Panc1 (cell line): ENCODE results near the gene FAM89A. TPM values are rescaled to one million over a fixed set of nuclear protein-coding genes. Genes with fewer than 3 reads are reported as not detected.
"Not testable (repeated sequence)": the region's sequence is repeated elsewhere in the genome, so short reads cannot be mapped to it uniquely, and the experiment has no call there.

ENCODE experiments used
- ATAC-seq: fragments of 200-7000 bp; cut with Tn5 transposase; 2 replicates; pipeline ENCODE4 v1.9.1; 2020; ENCODE audit warnings: mild to moderate bottlenecking, moderate library complexity
- BruUV-seq: library from RNA; stranded (reverse); fragments of 400-500 nt; replicated peaks from 2 replicates; lab custom pipeline; 2021; lab: Mats Ljungman, UMichigan
- CTCF ChIA-PET: fragments of 300-600 bp; sonication (Branson Sonifier 250); formaldehyde crosslinking; loops from one replicate; lab custom pipeline; 2022; ENCODE audit warnings: antibody characterized with exemption; lab: Charles Lee
- POLR2A ChIA-PET: fragments of 300-600 bp; sonication (Branson Sonifier 250); formaldehyde crosslinking; loops from one replicate; lab custom pipeline; 2022; ENCODE audit warnings: antibody characterized with exemption; lab: Charles Lee
- DNase-seq: peaks from one replicate; pipeline ENCODE4 v3.0.0-alpha.2; 2010; ENCODE audit warnings: low read depth, low spot score
- H3K27ac ChIP-seq: 2 replicates; pipeline ENCODE4 v1.5.1; 2011; ENCODE audit warnings: mild to moderate bottlenecking, low read length, inconsistent platforms
- H3K27me3 ChIP-seq: fragments of 200-500 bp; sonication (Bioruptor generic); 2 replicates; pipeline ENCODE4 v1.6.0; 2014; ENCODE audit warnings: low read length, inconsistent platforms; ENCODE audit not compliant: control insufficient read depth, insufficient read depth
- H3K36me3 ChIP-seq: fragments of 200-500 bp; sonication (Bioruptor generic); 2 replicates; pipeline ENCODE4 v1.5.1; 2014; ENCODE audit warnings: inconsistent platforms, mild to moderate bottlenecking, low read length, moderate library complexity; ENCODE audit not compliant: control insufficient read depth, insufficient read depth
- H3K4me1 ChIP-seq: 2 replicates; pipeline ENCODE4 v1.5.1; 2011; ENCODE audit warnings: inconsistent platforms, mild to moderate bottlenecking, low read length, moderate library complexity; ENCODE audit not compliant: control insufficient read depth, insufficient read depth
- H3K4me3 ChIP-seq, 2 experiments: 2 replicates each; pipeline ENCODE4 v1.5.1; 2011 to 2012; ENCODE audit warnings: low read depth in 2 of 2, low read length in 2 of 2, mild to moderate bottlenecking in 2 of 2, inconsistent platforms in 1 of 2, moderate library complexity in 1 of 2
- H3K9me3 ChIP-seq: fragments of 200-500 bp; sonication (Bioruptor generic); 2 replicates; pipeline ENCODE4 v1.5.1; 2014; ENCODE audit warnings: low read depth, mild to moderate bottlenecking, inconsistent platforms, low read length, moderate library complexity; ENCODE audit not compliant: control insufficient read depth, insufficient read depth
- CTCF ChIP-seq: fragments of 450-650 bp; IDR thresholded peaks from 2 replicates; pipeline ENCODE4 v1.5.1; 2017; ENCODE audit warnings: mild to moderate bottlenecking
- POLR2AphosphoS5 ChIP-seq: IDR thresholded peaks from 2 replicates; pipeline ENCODE4 v1.6.1; 2012; ENCODE audit warnings: mild to moderate bottlenecking, low read depth, low read length, moderate library complexity
- REST ChIP-seq, 2 experiments: IDR thresholded peaks; 2 replicates each; pipeline ENCODE4 v1.6.1; 2011 to 2012; ENCODE audit warnings: low read depth in 2 of 2, control low read depth in 1 of 2, low read length in 1 of 2, mild to moderate bottlenecking in 1 of 2, moderate library complexity in 1 of 2; ENCODE audit not compliant: insufficient read depth in 1 of 2
- SIN3A ChIP-seq: IDR thresholded peaks from 2 replicates; pipeline ENCODE4 v1.6.1; 2012; ENCODE audit warnings: low read depth, mild to moderate bottlenecking, low read length, moderate library complexity, borderline replicate concordance; ENCODE audit not compliant: insufficient read depth
- TCF7L2 ChIP-seq: IDR thresholded peaks from 2 replicates; pipeline ENCODE4 v1.6.1; 2011; ENCODE audit warnings: mild to moderate bottlenecking, low read depth, low read length, inconsistent platforms
- in situ Hi-C: cut with HindIII; loops from 2 replicates; pipeline ENCODE4 v1.10.0; 2016; ENCODE audit warnings: low sequenced_read_pairs, low pct_unique_long_range_greater_than_20kb
- intact Hi-C: fragments of 100-400 bp; cut with micrococcal nuclease; formaldehyde crosslinking; loops from one replicate; pipeline ENCODE4 v1.10.0; 2022; ENCODE audit not compliant: unreplicated experiment
- total RNA-seq: library from RNA; stranded (reverse); gene quantifications from one replicate; pipeline ENCODE4 v1.2.1, GENCODE V29; 2021; ENCODE audit not compliant: unreplicated experiment

FAM89A gene
- total RNA-seq, 1 experiment from 2014 or later, result 2.2 TPM

- Histone ChIP-seq H3K27me3 (peaks cover 9% of the 10 kb centered on the region), H3K27ac (no peak overlapping the region), H3K4me3 (no peak overlapping the region), H3K4me1 (no peaks in the 10 kb centered on the region), H3K9me3 (no peaks in the 10 kb centered on the region), H3K36me3 (no peaks in the 10 kb centered on the region)
- POLR2A ChIA-PET, result no interaction called here
- in situ Hi-C loops, result no loop called here
- BruUV-seq, result no TSS peak
- CTCF ChIA-PET, result no interaction called here
- no peak for DNase-seq
- TF ChIP-seq REST (IDR thresholded peaks at IDR 0.05; ENCODE audit: insufficient read depth in 1 of 2, low read depth in 2 of 2, low read length in 1 of 2) (no peak), SIN3A (no peak), TCF7L2 (no peak), CTCF (no peak), POLR2AphosphoS5 (no peak)
- ATAC-seq, result no peak
- intact Hi-C loops, result no loop called here
Observed at GRCh38 chr1:231049121-231049979, 9.3 kb upstream of the FAM89A start.

- H3K27ac ChIP-seq, CTCF ChIA-PET, H3K4me1 ChIP-seq, POLR2A ChIA-PET, DNase-seq, H3K9me3 ChIP-seq, H3K36me3 ChIP-seq, H3K27me3 ChIP-seq, in situ Hi-C loops, ATAC-seq, H3K4me3 ChIP-seq, BruUV-seq, intact Hi-C loops: not testable (repeated sequence)
Observed at GRCh38 chr1:231048419-231048818, 8.4 kb upstream of the FAM89A start.

- H3K36me3 ChIP-seq, H3K9me3 ChIP-seq, H3K4me1 ChIP-seq, DNase-seq, in situ Hi-C loops, H3K27ac ChIP-seq, intact Hi-C loops, H3K27me3 ChIP-seq, BruUV-seq, ATAC-seq, H3K4me3 ChIP-seq, POLR2A ChIA-PET, CTCF ChIA-PET: not testable (repeated sequence)
Observed at GRCh38 chr1:231047529-231047928, 7.5 kb upstream of the FAM89A start.
